ENCODE results near the gene LRP2. TPM values are rescaled to one million over a fixed set of nuclear protein-coding genes. Genes with fewer than 3 reads are reported as not detected.

Gene LRP2
- total and polyA plus RNA-seq, 2 experiments from 2014 or later: 0.68 to 2.7 TPM

GRCh38 chr2:169162613-169163012, 199.7 kb downstream of the LRP2 start:
- Histone ChIP-seq H3K4me3 (no peak overlapping the region), H3K4me1 (ENCODE audit: insufficient read depth) (no peaks in the 10 kb centered on the region), H4K20me1 (replicated peaks; ENCODE audit: insufficient read depth) (no peaks in the 10 kb centered on the region), H3K9me2 (ENCODE audit: insufficient read depth) (peaks cover 8% of the 10 kb centered on the region; the same call in 1 of the 2 replicates), H3F3A (replicated peaks; ENCODE audit: low read depth) (no peaks in the 10 kb centered on the region), H3K27me3 (ENCODE audit: insufficient read depth) (no peaks in the 10 kb centered on the region), H3K27ac (ENCODE audit: low read depth) (no peak overlapping the region), H3K79me2 (replicated peaks; ENCODE audit: insufficient read depth) (no peaks in the 10 kb centered on the region), H2AFZ (peak overlapping the region; percentile 28; the same call in 1 of the 2 replicates), H3K36me3 (ENCODE audit: insufficient read depth) (no peaks in the 10 kb centered on the region), H3K4me2 (no peak overlapping the region)
- no peak overlapping the region for H3K27ac Mint-ChIP-seq
- DNase-seq (ENCODE audit: low spot score) (no peak), ATAC-seq (no peak)
- no peaks in the 10 kb centered on the region for H3K4me1 Mint-ChIP-seq
- no peak overlapping the region for H3K4me3 Mint-ChIP-seq
- no peak for TF ChIP-seq EZH2 (IDR thresholded peaks at IDR 0.05; ENCODE audit: low read depth, unreplicated experiment)
- H3K9me3 Mint-ChIP-seq: no peaks in the 10 kb centered on the region
- H3K36me3 Mint-ChIP-seq (ENCODE audit: low read depth): no peaks in the 10 kb centered on the region
- no peaks in the 10 kb centered on the region for H3K27me3 Mint-ChIP-seq (ENCODE audit: insufficient read depth, low read depth, poor library complexity)

- peaks cover 3% of the 10 kb centered on the region; the same call in 2 of the 3 replicates for H3K4me1 Mint-ChIP-seq
- Histone ChIP-seq H3K4me2 (no peak overlapping the region), H3K79me2 (replicated peaks; ENCODE audit: insufficient read depth) (no peaks in the 10 kb centered on the region), H3K27me3 (ENCODE audit: insufficient read depth) (no peaks in the 10 kb centered on the region), H3K4me3 (no peak overlapping the region), H3K4me1 (ENCODE audit: insufficient read depth) (no peaks in the 10 kb centered on the region), H3F3A (replicated peaks; ENCODE audit: low read depth) (no peaks in the 10 kb centered on the region), H2AFZ (no peak overlapping the region), H4K20me1 (replicated peaks; ENCODE audit: insufficient read depth) (no peaks in the 10 kb centered on the region), H3K9me2 (ENCODE audit: insufficient read depth) (peaks cover 8% of the 10 kb centered on the region; the same call in 1 of the 2 replicates), H3K27ac (ENCODE audit: low read depth) (no peak overlapping the region), H3K36me3 (ENCODE audit: insufficient read depth) (no peaks in the 10 kb centered on the region)
- ATAC-seq (no peak), DNase-seq (ENCODE audit: low spot score) (no peak)
- no peak for TF ChIP-seq POLR2AphosphoS5 (IDR thresholded peaks at IDR 0.05; ENCODE audit: low read depth)
- no peak for TF ChIP-seq ZNF462 (CRISPR knock-in tag; IDR thresholded peaks at IDR 0.05)
- TF ChIP-seq ZNF114 (CRISPR knock-in tag; IDR thresholded peaks at IDR 0.05): no peak
- no peak for TF ChIP-seq NANOG (IDR thresholded peaks at IDR 0.05; ENCODE audit: borderline replicate concordance)
- TF ChIP-seq ETS1 (IDR thresholded peaks at IDR 0.05): no peak
- TF ChIP-seq EZH2phosphoT487 (IDR thresholded peaks at IDR 0.05; ENCODE audit: unreplicated experiment): no peak
- TF ChIP-seq JUNB (IDR thresholded peaks at IDR 0.05; ENCODE audit: unreplicated experiment): no peak
- TF ChIP-seq EZH2 (IDR thresholded peaks at IDR 0.05; ENCODE audit: low read depth, unreplicated experiment): no peak
- no peak for TF ChIP-seq CTCF (conservative IDR thresholded peaks at IDR 0.05; ENCODE audit: low read depth in 2 of 2)
- no peak for TF ChIP-seq CREB1 (CRISPR knock-in tag; IDR thresholded peaks at IDR 0.05; ENCODE audit: low read depth)
- H3K36me3 Mint-ChIP-seq (ENCODE audit: low read depth): no peaks in the 10 kb centered on the region
- H3K27me3 Mint-ChIP-seq (ENCODE audit: insufficient read depth, low read depth, poor library complexity): no peaks in the 10 kb centered on the region
- H3K4me3 Mint-ChIP-seq: no peak overlapping the region
- no peaks in the 10 kb centered on the region for H3K9me3 Mint-ChIP-seq
- H3K27ac Mint-ChIP-seq: no peak overlapping the region
Observed at GRCh38 chr2:169160926-169161481, 201.3 kb downstream of the LRP2 start.

Measured in GM23338 (cell line).